Activated CD4-positive, alpha-beta T cell treated with anti-CD3 and anti-CD28 coated beads, Interleukin-2, Interleukin-4, amounts not matched to agents 100 ng/mL and 50 ng/mL, durations not matched to agents 16 hours and 8 hours (primary cell): Measurements from ENCODE around the gene ADD1.

Experiments used
- DNase-seq: peaks from one replicate; pipeline ENCODE4 v3.0.0-alpha.2; 2020; ENCODE audit warnings: low spot score

ADD1 gene

DNA sequence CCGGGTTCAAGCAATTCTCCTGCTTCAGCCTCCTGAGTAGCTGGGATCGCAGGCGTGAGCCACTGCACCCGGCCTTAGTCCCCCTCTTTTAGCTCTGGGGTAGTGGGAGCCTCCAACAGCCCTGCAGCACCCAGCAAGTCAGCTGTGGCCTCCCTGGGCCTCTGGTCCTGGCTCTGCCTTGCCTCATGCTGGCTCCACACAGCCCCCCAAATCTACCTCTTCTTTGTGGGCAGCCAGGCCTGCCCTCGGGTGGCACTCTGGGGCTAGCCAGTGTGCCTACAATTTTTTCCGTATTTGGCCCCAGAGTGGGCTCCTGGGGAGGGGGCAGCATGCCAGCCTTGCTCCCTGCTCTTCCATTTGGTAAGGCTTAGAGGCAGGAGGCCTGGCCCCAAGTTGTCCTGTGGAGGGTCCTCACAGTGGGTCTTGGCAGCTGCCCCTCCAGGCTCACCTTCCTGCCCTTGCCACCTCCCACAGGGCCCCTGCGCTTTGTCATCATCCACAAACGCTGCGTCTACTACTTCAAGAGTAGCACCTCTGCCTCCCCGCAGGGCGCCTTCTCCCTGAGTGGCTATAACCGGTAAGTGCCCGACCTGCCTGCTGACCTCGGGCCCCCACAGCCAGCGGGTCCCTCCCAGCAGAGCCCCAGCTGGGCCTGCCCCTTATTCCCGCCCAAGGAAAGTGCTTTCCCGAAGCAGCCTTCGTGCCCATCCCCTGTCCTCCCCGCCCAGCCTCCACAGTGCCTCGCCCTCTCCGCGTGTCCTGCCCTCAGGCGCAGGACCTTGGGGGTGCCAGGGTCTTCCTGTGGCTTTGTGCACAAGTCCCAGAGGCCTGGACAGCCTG lies 21.0 kb upstream of the ADD1 start:
- DNase-seq = no peak

DNA sequence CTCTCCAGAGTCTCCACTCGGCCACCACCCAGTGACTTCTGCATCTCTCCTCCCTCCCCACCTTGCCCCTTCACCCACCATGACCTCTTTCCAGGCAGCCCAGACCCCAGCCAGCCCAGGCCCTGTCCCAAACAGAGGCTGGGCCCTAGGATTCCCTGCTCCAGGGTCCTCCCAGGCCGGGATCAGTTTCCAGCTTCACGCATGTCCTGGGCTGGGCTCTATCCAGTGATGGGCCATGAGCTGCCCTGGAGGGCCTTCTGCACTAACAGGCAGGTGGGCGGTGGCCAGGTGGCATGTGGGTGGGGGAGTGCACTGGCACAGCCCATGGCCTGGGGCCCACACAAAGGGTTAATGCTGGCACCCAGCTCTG lies 20.4 kb upstream of the ADD1 start:
- DNase-seq = no peak

DNA sequence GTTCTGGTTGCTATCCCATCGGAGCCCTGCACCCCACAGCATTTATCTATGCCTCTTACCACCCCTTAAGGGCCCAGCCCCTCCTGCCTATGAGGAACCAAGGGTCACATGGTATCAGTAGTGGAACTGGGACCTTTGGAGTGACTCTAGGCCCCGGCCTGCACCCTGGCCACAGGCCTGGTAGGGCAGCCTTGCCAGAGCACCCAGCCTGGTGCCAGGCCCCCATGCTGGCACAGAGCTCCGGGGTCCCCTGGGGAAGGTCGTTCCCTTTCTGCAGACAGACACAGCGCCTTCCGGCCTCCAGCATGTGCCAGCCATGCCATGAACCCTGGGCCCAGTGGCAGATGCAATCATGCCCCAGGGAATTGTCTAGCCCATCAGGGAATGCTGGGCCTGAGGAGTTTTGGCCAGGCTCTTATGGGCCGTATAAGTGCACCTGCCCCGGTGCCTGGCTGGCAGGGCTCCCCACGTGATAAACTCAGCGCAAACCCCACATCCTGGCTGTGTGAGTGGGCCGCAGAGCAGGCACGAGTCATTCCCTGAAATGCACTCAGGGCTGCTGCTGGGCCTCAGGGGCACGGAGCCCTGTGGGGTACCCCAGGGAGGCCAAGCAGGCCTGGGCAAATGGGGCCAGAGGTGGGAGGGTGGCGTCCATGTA lies 19.8 kb upstream of the ADD1 start:
- DNase-seq = no peak

DNA sequence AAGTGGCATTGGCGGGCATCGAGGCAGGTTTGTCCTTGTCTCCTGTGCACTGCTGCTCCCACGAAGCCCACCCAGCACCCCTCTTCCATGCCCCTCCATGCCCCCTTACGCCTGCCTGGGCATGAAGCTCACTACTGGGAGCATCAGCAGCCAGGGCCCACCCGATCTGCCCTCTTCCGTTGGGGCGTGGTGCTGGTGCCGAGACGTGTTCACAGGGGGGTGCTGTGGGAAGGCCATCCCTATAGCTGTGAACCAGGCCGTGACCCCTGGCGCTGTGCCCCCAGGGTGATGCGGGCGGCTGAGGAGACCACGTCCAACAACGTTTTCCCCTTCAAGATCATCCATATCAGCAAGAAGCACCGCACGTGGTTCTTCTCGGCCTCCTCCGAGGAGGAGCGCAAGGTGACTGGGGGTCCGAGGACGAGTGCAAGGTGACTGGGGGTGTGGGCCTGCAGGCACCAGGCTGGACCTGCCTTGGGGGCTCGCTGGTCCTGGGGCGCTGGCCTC lies 19.3 kb upstream of the ADD1 start:
- DNase-seq = no peak

DNA sequence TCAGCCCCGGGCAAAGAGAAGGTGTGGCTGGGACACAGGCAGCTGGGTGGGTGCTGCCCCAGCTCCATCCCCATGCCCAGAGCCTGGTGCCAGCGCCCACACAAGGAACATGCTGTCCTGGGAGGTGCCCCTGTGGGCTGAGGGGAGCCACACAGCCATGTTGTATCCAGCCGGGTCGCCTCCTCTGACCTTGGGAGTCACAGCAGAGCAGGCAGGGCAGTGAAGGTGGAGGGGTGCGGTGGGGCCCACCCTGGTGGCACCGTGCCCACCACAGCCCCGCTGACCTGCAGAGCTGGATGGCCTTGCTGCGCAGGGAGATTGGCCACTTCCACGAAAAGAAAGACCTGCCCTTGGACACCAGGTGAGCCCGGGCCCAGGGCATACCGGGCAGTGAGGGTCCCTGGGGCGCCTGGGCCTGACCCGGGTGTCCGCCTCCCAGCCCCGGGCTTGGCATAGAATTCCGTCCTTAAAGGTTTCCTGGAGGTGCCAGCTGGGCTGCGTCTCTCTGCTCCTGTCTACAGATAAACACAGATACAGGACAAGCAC lies 18.7 kb upstream of the ADD1 start:
- no peak for DNase-seq

DNA sequence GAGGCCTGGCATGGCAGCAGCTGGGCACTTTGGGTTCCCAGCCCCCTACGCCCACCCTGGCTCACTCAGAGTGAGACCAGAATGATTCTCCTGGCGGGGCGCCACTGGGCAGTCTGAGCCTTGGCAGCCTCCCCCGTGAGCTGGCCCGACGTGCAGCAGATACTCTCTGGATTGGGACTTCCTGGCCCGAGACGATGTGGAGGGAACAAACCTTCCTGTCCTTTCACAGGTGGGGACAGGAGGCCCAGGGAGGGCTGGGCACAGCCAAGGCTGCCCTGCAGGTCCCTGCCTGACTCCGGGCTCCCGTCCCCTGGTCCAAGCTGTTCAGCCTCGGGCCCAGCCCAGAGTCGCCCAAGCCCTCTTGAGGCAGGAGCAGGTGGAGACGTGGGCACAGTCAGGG lies 17.9 kb upstream of the ADD1 start:
- no peak for DNase-seq

DNA sequence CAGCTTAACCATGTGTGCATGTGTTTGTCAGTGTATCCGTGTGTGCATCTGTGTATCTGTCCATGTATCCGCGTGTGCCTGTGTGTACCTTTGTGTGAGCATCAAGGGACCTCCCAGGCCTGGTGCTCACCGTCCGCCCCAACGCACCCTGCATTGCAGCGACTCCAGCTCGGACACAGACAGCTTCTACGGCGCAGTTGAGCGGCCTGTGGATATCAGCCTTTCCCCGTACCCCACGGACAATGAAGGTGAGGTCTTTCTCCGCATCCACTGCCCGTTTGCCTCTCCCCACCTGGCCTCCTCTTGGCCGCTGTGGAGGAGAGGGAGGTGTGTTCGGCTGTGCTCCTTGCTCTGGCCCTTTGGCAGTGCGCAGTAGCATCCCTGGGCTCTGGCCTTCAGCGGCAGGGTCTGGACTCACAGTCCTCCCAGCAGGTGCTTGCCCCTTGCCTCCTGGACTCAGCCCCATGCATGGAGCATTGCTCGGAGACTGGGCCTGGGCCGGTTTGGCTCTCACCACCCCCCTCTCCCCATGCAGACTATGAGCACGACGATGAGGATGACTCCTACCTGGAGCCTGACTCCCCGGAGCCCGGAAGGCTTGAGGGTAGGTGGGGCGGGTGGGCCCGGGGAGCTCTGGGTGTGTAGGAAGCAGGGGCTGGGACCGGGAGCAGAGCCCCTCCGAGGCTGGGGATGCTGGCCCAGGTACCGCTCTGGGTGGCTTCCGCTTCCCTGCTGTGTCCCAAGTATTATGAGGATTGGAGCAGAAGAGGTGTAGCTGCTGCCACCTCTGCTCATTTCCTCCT lies 16.4 kb upstream of the ADD1 start:
- no peak for DNase-seq

DNA sequence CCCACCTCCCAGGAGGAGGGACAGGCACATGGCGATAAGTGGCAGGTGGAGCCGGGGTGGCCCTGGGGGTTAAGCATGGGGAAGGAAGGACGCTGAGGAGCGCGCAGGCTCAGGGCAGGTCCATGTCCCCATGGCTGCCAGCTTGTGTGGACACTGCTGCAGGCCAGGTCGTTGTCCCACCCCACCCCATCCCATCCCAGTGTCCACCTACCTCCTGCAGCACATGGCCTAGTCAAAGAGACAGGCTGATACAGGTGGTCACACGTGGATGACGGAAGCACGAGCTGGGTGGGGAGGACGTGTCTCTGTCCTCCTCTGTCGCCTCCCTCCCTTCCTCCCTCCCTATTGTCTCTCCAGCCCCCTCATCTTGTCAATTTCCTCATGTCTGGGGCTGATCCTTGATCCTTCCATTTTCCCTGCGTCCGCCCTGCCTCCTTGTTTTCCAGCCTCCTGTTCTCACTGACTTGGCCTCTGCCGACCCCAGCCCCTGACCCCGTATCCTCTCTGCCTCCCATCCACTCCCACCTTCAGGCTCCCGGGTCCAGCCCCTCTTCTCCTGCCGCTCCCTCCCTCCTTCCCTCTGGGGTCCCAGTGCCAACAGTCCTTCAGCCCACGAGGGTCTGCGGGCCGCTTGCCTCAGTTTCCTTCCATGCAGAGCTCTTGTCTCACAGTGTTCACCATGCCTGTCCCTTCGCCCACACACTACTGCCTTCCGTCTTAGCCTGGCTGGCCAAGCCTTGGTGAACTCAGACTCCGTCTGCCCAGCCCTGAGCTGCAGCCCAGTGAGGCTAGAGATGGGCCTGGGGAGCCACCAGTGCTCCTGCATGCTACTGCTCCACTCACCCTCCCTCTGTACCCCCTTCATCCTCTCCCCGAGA lies 15.5 kb upstream of the ADD1 start:
- no peak for DNase-seq

DNA sequence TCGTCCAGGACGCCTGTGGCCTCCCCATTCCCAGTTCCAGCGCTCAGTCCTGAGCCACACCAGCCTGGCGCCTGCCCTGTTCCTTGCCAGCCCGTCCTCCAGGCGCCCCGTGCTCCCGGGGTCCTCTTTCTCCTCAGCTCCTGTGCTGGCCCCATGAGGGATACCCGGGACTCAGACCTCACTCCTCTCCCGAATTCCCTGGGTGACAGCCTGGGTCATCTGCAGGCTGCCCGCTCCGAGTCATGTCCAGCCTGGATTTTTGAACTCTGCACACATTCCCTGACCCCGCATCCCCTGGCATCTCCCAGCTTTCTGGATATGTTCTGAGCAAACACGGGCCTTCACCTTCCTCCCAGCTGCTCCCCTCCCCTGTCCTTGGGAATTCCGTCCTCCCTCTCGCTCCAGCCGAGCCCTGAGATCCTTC lies 14.9 kb upstream of the ADD1 start:
- DNase-seq = no peak

DNA sequence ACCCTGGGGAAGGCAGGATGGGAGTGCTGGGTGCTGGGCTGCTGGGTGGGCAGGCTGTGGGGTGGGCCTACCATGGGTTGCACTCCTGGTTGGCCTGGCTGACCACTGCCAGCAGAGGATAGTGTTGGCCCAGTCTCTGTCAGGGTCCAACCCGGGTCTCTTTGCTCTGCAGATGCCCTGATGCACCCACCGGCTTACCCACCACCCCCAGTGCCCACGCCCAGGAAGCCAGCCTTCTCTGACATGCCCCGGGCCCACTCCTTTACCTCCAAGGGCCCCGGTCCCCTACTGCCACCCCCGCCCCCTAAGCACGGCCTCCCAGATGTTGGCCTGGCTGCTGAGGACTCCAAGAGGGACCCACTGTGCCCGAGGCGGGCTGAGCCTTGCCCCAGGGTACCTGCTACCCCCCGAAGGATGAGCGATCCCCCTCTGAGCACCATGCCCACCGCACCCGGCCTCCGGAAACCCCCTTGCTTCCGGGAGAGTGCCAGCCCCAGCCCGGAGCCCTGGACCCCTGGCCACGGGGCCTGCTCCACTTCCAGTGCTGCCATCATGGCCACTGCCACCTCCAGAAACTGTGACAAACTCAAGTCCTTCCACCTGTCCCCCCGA lies 14.2 kb upstream of the ADD1 start:
- no peak for DNase-seq

DNA sequence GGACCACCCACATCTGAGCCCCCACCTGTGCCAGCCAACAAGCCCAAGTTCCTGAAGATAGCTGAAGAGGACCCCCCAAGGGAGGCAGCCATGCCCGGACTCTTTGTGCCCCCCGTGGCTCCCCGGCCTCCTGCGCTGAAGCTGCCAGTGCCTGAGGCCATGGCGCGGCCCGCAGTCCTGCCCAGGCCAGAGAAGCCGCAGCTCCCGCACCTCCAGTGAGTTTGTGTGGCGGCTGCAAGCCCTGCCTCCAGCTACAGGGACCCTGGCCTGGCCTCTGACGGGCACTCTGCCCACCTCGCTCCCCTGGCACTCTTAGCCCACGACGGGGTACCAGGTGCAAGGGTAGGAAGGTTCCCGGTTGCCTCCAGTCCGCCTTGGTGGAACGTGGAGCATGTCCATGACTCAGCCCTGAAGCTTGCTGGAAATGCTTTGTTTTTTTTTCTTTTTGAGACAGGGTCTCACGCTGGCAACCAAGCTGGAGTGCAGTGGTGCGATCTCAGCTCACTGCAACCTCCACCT lies 13.7 kb upstream of the ADD1 start:
- DNase-seq = no peak

DNA sequence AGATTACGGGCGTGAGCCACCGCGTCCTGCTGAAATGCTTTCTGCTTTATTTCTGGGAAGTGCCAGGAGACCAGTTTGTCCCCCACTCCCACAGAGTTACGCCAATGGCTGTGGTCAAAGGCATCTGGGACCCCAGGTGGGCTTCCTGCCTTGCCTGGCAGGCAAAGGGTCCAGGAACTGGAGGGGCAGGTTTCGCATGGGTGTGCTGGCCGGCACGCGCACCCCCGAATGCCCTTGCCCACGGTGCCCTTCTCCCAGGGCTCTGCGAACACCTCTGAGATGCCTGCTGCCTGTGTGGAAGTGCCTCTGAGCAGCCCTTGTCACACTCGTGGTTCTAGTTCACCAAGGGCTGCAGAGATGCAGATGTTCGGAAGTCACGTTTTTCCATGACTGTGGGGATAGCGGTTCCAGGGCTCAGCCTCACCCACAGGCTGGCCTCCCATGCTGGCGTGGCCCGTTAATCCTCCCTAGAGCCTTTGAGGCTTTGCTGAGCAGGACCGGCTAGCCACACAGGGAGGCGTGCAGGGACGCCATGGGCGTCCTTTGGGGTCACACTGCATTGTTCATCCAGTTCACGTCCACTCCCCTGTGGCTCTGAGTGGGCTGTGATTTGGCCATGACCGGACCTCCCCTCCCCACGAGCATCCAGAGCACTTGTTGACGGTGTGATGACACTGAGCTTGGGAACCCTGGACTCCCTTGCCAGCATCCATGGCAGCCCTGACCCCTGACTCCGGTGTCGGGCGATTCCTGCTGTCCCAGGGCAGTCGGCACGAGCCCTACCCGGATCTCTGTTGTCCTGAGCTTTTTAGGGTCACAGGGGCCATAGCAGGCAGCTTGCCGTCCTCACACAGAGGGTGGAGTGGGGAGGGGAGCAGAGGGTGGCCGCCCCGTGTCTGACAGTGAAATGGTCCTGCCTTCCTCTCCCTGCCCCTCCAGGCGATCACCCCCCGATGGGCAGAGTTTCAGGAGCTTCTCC lies 12.7 kb upstream of the ADD1 start:
- DNase-seq = no peak

DNA sequence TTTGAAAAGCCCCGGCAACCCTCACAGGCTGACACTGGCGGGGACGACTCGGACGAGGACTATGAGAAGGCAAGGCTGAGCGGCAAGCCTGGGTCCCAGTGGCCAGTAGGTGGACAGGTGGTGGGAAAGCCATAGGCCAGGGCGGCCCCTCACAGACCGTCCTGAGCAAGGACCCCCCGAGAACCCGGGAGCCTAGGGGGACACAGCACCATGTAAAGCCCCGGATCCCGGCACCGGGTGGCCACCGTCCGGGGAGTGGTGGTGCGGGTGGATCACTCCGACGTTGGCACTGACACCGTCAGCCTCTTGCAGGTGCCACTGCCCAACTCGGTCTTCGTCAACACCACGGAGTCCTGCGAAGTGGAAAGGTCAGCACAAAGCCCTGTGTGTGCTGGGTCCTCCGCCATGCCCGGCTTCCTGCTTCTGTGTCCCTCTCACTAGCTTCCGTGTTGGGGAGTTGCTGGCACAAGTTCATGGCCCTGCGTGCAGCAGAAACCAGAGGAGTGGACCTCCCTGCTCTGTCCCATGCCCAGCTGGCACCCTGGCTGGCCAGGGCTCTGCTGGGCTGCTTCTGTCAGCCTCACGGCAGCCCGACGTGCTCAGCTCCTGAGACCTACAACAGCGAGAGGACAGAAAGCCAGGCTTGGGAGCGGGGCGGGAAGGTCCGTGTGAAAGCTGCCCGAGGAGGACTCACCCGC lies 11.9 kb upstream of the ADD1 start:
- DNase-seq = no peak

DNA sequence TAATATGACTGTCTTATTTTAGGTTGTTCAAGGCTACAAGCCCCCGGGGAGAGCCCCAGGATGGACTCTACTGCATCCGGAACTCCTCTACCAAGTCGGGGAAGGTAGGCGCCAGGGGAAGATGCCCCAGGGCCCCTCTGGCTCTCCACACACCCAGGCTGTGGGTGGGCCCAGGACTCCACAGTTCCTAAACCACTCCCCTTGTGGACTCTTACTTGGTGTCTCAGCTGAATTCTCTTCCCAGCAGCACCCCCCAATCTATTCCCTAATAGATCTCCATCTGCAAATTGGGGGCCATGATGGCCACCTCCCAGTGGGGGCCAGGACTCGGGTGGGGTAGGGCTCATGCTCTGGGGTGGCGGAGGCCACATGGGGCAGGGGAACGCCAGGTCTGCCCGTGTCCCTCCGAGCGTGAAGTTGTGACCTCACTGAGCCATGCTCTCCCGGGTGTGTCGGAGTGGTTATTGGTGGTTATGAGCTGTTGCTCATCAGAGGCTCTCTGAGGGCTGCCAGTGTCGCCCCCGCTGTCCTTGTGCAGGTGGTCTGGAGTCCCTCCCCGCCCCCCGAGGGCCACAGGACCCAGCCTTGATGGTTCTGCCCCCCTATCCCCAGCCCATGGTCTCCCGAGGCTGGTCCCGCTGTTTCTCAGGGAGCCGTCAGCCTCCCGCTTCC lies 11.2 kb upstream of the ADD1 start:
- no peak for DNase-seq

DNA sequence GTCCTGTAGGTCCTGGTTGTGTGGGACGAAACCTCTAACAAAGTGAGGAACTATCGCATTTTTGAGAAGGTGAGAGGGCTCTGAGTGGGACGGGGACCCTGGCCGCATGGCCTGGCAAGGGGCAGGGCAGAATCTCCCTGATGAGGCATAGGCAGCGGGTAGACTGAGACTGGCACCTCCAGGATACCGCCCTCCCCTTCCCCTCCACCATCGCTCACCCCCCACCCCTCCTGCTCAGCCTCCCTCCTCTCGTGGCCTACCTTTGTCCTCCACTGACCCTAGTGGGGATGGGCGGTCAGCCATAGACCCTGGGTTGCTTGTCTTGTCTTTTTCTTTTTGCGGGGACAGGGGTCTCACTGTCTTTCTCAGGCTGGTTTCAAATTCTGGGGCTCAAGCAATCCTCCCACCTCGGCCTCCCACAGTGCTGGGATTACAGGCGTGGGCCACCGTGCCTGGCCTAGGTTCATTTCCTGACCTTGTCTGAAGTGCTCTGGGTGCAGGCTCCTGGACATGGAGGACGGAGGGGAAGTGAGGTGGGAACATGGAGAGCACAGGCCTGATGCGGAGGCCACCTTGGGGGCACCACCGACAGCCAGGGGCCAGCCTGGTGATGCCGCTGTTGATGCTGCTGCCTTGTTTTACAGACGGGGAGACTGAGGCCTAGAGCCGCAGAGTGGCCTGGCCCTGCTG lies 10.5 kb upstream of the ADD1 start:
- no peak for DNase-seq

DNA sequence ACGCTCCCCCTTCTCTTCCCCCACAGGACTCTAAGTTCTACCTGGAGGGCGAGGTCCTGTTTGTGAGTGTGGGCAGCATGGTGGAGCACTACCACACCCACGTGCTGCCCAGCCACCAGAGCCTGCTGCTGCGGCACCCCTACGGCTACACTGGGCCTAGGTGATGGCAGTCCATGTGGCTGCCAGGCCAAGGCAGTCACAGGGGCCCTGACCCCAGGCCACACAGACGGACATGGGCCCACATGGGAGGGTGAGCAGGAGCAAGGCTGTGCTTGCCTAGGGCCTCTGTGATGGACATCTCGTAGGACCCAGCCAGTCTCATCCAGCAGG lies 10.0 kb upstream of the ADD1 start:
- no peak for DNase-seq

DNA sequence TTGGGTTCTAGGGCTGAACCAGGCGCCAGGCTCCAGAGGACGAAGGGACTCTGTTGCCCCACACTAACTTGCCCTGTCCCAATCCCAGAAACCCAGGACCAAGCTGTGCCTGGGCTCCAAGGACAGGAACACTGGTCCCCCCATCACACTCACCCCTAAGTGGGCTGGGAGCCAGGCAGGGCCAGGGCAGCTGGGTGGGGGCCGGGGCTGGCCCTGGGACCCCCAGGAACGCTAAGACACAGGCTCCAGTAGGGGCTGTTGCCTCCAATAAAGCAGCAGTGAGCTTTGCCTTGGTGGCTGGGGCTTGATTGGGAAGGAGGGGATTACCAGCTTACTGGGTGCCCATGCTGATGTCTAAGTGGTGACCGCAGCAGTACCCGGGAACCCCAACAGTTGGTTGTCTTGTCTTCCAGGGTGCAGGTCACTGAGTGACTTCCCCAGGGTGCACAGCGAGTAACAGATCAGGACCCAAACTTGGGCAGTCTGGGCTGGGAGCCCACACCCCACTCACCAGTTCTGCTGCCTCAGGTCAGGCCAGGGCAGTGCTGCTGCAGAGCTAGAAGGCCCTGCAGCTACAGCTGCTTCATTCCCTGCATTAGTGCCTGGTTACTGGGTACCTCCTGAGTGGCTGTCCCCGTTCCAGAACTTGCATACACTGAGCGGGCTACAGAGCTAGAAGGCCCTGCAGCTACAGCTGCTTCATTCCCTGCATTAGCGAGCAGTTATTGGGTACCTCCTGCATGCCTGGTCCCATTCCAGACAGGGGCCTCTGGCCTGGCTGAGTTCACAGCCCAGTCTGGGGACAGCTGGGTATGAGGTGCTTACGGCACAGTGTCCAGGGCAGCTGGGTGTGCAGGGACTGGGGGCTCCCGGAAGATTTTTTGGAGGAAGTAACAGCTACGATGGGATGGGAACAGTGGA lies 9.4 kb upstream of the ADD1 start:
- DNase-seq = no peak
